Measurements from ENCODE around the gene CFAP77. TPM values are rescaled to one million over a fixed set of nuclear protein-coding genes. Genes with fewer than 3 reads are reported as not detected.

Gene CFAP77
- total and polyA plus RNA-seq, 10 of the 15 experiments (the other 5 are each of a cell fraction or from before 2014, with no cell fraction given): 0.33 TPM; not detected in 9

GRCh38 chr9:132590037-132590317, 180.0 kb downstream of the CFAP77 start (continued):
- TF ChIP-seq, protein P1, sequence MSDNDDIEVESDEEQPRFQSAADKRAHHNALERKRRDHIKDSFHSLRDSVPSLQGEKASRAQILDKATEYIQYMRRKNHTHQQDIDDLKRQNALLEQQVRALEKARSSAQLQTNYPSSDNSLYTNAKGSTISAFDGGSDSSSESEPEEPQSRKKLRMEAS (IDR thresholded peaks at IDR 0.05; ENCODE audit: low read depth, low read length): no peak

GRCh38 chr9:132590318-132591182, 180.5 kb downstream of the CFAP77 start:
- RAD21 ChIA-PET (ENCODE audit: unreplicated experiment): no interaction called here
- no peak overlapping the region for H3K4me3 ChIP-seq
- SMC1A ChIA-PET (ENCODE audit: uncharacterized antibody, unreplicated experiment): no interaction called here
- 17% methylated on average over 50 of the region's 73 CpGs for WGBS (ENCODE audit: insufficient coverage, insufficient replicate concordance, low lambda C conversion rate, missing lambda C conversion rate)
- peaks cover 11 to 17% of the 10 kb centered on the region in 2 experiments for H3K27me3 ChIP-seq (replicated peaks in 1 of 2; ENCODE audit: control insufficient read depth in 2 of 2, insufficient read depth in 2 of 2, low read length in 1 of 2)
- H3K4me1 ChIP-seq (ENCODE audit: control insufficient read depth, insufficient read depth, low read length): no peaks in the 10 kb centered on the region
- no peak overlapping the region for H2AFZ ChIP-seq (ENCODE audit: control insufficient read depth, low read depth, low read length)
- no peaks in the 10 kb centered on the region for H3K79me2 ChIP-seq (ENCODE audit: control insufficient read depth, insufficient read depth, low read length)
- BruUV-seq (replicated peaks): no TSS peak
- CTCF ChIA-PET: no interaction called here
- POLR2A ChIA-PET: no interaction called here
- TF ChIP-seq POLR2A (IDR thresholded peaks at IDR 0.05; ENCODE audit: low read depth, low read length): peak; percentile 34; the same call in 1 of the 2 replicates
- no peak for TF ChIP-seq SMC3 (IDR thresholded peaks at IDR 0.05; ENCODE audit: borderline replicate concordance, low read length)
- H3K36me3 ChIP-seq (ENCODE audit: control insufficient read depth in 2 of 2, insufficient read depth in 2 of 2, low read length in 1 of 2): peaks cover 1 to 5% of the 10 kb centered on the region in 2 experiments; a peak in 3 of 4 replicates
- intact Hi-C loops (cut with micrococcal nuclease; ENCODE audit: unreplicated experiment): no loop called here
- ATAC-seq (no peak), FAIRE-seq (no peak), DNase-seq (ENCODE audit: low read depth, low spot score) (no peak)
- H3K9ac ChIP-seq (ENCODE audit: control insufficient read depth, insufficient read depth, low read length): no peak overlapping the region
- no peaks in the 10 kb centered on the region for H3K9me3 ChIP-seq (replicated peaks; ENCODE audit: control insufficient read depth, insufficient read depth, low read length)
- H4K20me1 ChIP-seq (ENCODE audit: control insufficient read depth, insufficient read depth): peaks cover 5% of the 10 kb centered on the region
- no peak overlapping the region for H3K4me2 ChIP-seq (ENCODE audit: control insufficient read depth, insufficient read depth)
- in situ Hi-C loops (cut with MboI): no loop called here
- no peak overlapping the region for H3K27ac ChIP-seq (ENCODE audit: control insufficient read depth, insufficient read depth)

- no peak overlapping the region for H2AFZ ChIP-seq (ENCODE audit: control insufficient read depth, low read depth, low read length)
- ChIA-PET POLR2A (no interaction called here), CTCF (interaction anchor here (0.6 kb wide), 1 partner anchor 660 kb away, joined by 3 read pairs; no protein-coding TSS in a partner anchor), SMC1A (ENCODE audit: uncharacterized antibody, unreplicated experiment) (no interaction called here), RAD21 (ENCODE audit: unreplicated experiment) (no interaction called here)
- H3K27ac ChIP-seq (ENCODE audit: control insufficient read depth, insufficient read depth): no peak overlapping the region
- WGBS (ENCODE audit: insufficient coverage, insufficient replicate concordance, low lambda C conversion rate, missing lambda C conversion rate): 28% methylated on average over 6 of the region's 6 CpGs
- FAIRE-seq: no peak
- no peak for ATAC-seq
- BruUV-seq (replicated peaks): no TSS peak
- H3K4me3 ChIP-seq: no peak overlapping the region
- peaks cover 6 to 13% of the 10 kb centered on the region in 2 experiments; a peak in 3 of 4 replicates for H3K27me3 ChIP-seq (replicated peaks in 1 of 2; ENCODE audit: control insufficient read depth in 2 of 2, insufficient read depth in 2 of 2, low read length in 1 of 2)
- no peak overlapping the region for H3K4me2 ChIP-seq (ENCODE audit: control insufficient read depth, insufficient read depth)
- no peak overlapping the region for H3K9ac ChIP-seq (ENCODE audit: control insufficient read depth, insufficient read depth, low read length)
- no peaks in the 10 kb centered on the region for H3K4me1 ChIP-seq (ENCODE audit: control insufficient read depth, insufficient read depth, low read length)
- no peaks in the 10 kb centered on the region for H3K9me3 ChIP-seq (replicated peaks; ENCODE audit: control insufficient read depth, insufficient read depth, low read length)
- peaks cover 1 to 5% of the 10 kb centered on the region in 2 experiments; a peak in 3 of 4 replicates for H3K36me3 ChIP-seq (ENCODE audit: control insufficient read depth in 2 of 2, insufficient read depth in 2 of 2, low read length in 1 of 2)
- intact Hi-C loops (cut with micrococcal nuclease; ENCODE audit: unreplicated experiment): no loop called here
- H4K20me1 ChIP-seq (ENCODE audit: control insufficient read depth, insufficient read depth): no peaks in the 10 kb centered on the region; the same call in 1 of the 2 replicates
- in situ Hi-C loops (cut with MboI): no loop called here
- no peaks in the 10 kb centered on the region for H3K79me2 ChIP-seq (ENCODE audit: control insufficient read depth, insufficient read depth, low read length)
- no peak for DNase-seq (ENCODE audit: low read depth, low spot score)
- TF ChIP-seq, protein P2, sequence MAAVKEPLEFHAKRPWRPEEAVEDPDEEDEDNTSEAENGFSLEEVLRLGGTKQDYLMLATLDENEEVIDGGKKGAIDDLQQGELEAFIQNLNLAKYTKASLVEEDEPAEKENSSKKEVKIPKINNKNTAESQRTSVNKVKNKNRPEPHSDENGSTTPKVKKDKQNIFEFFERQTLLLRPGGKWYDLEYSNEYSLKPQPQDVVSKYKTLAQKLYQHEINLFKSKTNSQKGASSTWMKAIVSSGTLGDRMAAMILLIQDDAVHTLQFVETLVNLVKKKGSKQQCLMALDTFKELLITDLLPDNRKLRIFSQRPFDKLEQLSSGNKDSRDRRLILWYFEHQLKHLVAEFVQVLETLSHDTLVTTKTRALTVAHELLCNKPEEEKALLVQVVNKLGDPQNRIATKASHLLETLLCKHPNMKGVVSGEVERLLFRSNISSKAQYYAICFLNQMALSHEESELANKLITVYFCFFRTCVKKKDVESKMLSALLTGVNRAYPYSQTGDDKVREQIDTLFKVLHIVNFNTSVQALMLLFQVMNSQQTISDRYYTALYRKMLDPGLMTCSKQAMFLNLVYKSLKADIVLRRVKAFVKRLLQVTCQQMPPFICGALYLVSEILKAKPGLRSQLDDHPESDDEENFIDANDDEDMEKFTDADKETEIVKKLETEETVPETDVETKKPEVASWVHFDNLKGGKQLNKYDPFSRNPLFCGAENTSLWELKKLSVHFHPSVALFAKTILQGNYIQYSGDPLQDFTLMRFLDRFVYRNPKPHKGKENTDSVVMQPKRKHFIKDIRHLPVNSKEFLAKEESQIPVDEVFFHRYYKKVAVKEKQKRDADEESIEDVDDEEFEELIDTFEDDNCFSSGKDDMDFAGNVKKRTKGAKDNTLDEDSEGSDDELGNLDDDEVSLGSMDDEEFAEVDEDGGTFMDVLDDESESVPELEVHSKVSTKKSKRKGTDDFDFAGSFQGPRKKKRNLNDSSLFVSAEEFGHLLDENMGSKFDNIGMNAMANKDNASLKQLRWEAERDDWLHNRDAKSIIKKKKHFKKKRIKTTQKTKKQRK (IDR thresholded peaks at IDR 0.05; ENCODE audit: low read depth, low read length): no peak
- TF ChIP-seq IRF4 (IDR thresholded peaks at IDR 0.05; ENCODE audit: low read depth, low read length) (no peak), MTA2 (IDR thresholded peaks at IDR 0.05; ENCODE audit: low read depth) (no peak), NFYA (IDR thresholded peaks at IDR 0.05; ENCODE audit: borderline replicate concordance, low read depth, low read length) (no peak)
- TF ChIP-seq, protein P3, sequence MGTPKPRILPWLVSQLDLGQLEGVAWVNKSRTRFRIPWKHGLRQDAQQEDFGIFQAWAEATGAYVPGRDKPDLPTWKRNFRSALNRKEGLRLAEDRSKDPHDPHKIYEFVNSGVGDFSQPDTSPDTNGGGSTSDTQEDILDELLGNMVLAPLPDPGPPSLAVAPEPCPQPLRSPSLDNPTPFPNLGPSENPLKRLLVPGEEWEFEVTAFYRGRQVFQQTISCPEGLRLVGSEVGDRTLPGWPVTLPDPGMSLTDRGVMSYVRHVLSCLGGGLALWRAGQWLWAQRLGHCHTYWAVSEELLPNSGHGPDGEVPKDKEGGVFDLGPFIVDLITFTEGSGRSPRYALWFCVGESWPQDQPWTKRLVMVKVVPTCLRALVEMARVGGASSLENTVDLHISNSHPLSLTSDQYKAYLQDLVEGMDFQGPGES (IDR thresholded peaks at IDR 0.05): no peak
- TF ChIP-seq, protein P4, sequence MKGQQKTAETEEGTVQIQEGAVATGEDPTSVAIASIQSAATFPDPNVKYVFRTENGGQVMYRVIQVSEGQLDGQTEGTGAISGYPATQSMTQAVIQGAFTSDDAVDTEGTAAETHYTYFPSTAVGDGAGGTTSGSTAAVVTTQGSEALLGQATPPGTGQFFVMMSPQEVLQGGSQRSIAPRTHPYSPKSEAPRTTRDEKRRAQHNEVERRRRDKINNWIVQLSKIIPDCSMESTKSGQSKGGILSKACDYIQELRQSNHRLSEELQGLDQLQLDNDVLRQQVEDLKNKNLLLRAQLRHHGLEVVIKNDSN (IDR thresholded peaks at IDR 0.05; ENCODE audit: borderline replicate concordance, extremely low read length, insufficient read depth, low read depth, low read length): no peak
These were observed 181.2 kb downstream of the CFAP77 start for GRCh38 chr9:132591244-132591643.
